ENCODE data around the gene DENND6B.
"Not testable (repeated sequence)": the region's sequence is repeated elsewhere in the genome, so short reads cannot be mapped to it uniquely, and the experiment has no call there.

Gene DENND6B

DNA sequence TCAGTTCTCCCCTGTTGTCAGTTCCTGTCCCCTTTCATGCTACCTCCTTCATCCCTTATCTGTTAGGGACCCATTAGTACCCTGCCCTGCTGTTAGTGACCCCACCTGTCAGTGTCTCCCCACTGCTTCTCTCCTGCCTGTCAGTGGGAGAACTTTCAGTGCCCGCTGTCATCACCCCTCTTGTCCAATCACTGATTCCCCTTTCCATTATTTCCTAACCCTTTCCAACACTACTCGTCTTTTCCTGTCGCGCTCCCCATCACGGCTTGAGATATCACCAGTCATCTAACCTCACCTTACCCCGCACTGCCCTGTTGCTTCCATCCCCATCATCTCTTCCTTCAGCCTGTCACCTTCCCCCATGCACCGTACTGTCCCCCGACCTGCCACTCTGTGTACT lies 20.3 kb upstream of the DENND6B start:
- no peaks in the 10 kb centered on the region for H3K27me3 Mint-ChIP-seq
- no peak overlapping the region for H3K27ac Mint-ChIP-seq
- no peaks in the 10 kb centered on the region for H3K9me3 Mint-ChIP-seq
- peaks cover 1% of the 10 kb centered on the region for H3K36me3 Mint-ChIP-seq (ENCODE audit: low read depth)
- no peak overlapping the region for H3K4me3 Mint-ChIP-seq
- DNase-seq (no peak), ATAC-seq (no peak)
- H3K4me1 Mint-ChIP-seq, result peaks cover 7% of the 10 kb centered on the region

DNA sequence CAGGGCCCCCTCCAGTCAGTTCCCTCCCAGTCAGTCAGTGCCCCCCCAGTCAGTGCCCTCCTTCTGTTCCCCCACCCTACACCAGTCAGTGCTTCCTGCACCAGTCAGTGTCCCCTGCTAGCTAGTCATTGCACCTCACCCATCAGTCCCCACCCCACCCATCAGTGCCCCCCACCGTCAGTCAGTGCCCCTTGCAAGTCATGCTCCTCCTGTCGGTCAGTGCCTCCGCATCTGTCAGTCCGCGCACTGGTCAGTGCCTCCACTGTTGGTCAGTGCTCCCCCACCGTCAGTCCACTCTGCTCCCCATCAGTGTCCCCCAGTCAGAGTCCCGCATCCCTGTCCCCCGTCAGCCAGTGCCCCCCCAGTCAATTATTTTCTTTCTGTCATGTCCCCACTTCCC lies 19.7 kb upstream of the DENND6B start:
- H3K36me3 Mint-ChIP-seq (ENCODE audit: low read depth), result peaks cover 1% of the 10 kb centered on the region
- no peak overlapping the region for H3K27ac Mint-ChIP-seq
- no peaks in the 10 kb centered on the region for H3K9me3 Mint-ChIP-seq
- no peaks in the 10 kb centered on the region for H3K27me3 Mint-ChIP-seq
- ATAC-seq (no peak), DNase-seq (no peak)
- peaks cover 10% of the 10 kb centered on the region for H3K4me1 Mint-ChIP-seq
- no peak overlapping the region for H3K4me3 Mint-ChIP-seq

DNA sequence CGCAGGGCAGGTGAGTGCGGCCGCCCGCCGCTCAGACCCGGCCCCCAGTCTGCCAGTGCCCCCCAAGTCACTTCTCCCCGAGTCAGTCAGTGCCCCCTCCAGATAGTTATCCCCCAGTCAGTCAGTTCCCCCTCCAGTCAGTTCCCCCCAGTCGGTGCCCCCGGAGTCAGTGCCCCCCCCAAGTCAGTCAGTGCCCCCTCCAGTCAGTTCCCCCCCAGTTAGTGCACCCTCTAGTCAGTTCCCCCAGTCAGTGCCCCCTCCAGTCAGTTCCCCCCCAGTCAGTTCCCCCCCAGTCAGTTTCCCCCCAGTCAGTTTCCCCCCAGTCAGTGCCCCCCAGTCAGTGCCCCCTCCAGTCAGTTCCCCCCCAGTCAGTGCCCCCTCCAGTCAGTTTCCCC lies 16.7 kb upstream of the DENND6B start:
- ATAC-seq (no peak), DNase-seq (peak; percentile 30)
- no peaks in the 10 kb centered on the region for H3K27me3 Mint-ChIP-seq
- peak overlapping the region; percentile 40 for H3K4me3 Mint-ChIP-seq
- H3K36me3 Mint-ChIP-seq (ENCODE audit: low read depth), result no peaks in the 10 kb centered on the region
- no peak overlapping the region for H3K27ac Mint-ChIP-seq
- H3K4me1 Mint-ChIP-seq, result peaks cover 12% of the 10 kb centered on the region
- no peaks in the 10 kb centered on the region for H3K9me3 Mint-ChIP-seq

DNA sequence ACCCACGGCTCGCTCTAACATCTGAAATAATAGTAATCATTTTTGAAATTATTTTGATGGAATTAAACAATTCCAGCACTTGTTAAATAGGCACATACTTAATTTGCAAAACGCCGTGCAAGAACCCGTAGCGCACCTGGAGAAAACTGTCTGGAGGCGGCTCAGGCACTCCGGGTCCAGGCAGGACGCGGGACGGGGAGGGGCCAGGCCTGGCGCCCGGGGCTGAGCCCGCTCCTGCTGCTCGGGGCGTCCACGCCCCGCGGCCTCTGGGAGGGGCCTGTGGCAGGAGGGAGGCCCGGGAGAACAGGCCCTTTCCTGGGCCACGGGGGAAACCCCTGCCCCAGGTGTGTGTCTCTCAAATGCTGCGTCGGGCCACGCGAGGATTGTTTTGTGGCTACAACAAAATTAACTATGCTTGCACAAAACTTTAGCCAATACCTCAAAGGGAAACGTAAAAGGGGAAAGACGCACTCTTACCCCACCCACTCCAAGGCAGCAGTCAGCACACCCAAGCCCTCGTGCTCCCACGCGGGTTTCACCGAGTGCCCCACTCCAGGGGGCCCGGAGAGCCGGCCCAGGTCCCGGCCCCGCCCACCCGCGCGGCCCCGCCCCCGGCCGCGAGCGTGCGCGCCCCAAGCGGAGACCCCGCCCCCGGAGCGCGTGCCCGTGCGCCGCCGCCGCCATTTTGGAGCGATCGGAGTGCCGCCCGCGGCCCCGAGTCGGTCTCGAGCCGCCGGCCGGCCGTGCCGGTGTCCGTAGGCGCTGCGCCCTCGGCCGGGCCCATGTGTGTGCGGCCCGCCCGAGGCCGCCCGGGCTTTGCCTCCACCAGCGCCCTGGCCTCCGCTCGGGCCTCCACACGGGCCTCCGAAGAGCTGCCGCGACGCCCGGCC lies 16.1 kb upstream of the DENND6B start, which contains the start of gene PPP6R2:
TSS of gene PPP6R2 (plus strand) at position 677 of the 890 bp plus-strand sequence. CDS start 50,582 bp downstream, outside the sequence.
- peak; percentile 92 for DNase-seq
- Mint-ChIP-seq H3K4me3 (peak within 1 kb of the TSS; percentile 78), H3K36me3 (ENCODE audit: low read depth) (no peaks in the 10 kb centered on the region), H3K4me1 (peaks cover 12% of the 10 kb centered on the region), H3K27ac (peak within 1 kb of the TSS; percentile 83), H3K9me3 (no peaks in the 10 kb centered on the region), H3K27me3 (no peaks in the 10 kb centered on the region)
- ATAC-seq, result peak; percentile 85

DNA sequence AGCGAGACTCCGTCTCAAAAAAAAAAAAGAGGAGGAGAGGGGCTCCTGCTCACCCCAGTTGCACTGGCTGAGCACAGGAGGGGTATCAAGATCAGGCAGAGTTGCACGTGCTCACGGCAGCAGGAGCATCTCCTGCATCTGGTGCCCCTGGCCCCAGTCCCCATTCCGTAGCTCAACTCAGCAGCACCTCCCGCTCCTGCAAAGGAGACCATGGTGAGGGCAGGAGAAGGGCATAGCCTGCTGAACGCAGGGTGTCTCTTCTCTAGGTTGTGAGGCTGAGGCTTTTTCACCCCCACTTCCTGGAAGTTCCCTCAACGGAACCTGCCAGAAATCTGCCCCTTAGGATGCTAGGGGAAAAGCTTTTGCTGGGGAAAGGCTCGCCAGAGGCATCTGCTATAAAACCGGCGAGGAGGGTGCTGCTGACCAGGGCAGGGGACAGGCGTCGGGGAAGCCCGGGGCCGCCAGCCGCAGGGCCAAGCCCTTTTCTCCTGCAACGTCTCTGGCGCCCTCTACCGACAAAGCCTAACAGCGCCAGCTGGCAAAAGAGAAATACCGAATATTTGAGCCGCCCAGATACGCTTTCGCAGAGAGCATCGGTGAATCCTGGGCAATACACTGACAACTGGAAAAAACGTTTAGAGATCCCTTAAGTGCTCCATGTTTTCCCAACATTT lies 15.3 kb upstream of the DENND6B start:
- ATAC-seq (peak; percentile 53), DNase-seq (peak; percentile 94)
- Mint-ChIP-seq H3K27me3 (no peaks in the 10 kb centered on the region), H3K36me3 (ENCODE audit: low read depth) (no peaks in the 10 kb centered on the region), H3K4me3 (peak overlapping the region; percentile 78), H3K27ac (peak overlapping the region; percentile 83), H3K4me1 (peaks cover 12% of the 10 kb centered on the region), H3K9me3 (no peaks in the 10 kb centered on the region)

DNA sequence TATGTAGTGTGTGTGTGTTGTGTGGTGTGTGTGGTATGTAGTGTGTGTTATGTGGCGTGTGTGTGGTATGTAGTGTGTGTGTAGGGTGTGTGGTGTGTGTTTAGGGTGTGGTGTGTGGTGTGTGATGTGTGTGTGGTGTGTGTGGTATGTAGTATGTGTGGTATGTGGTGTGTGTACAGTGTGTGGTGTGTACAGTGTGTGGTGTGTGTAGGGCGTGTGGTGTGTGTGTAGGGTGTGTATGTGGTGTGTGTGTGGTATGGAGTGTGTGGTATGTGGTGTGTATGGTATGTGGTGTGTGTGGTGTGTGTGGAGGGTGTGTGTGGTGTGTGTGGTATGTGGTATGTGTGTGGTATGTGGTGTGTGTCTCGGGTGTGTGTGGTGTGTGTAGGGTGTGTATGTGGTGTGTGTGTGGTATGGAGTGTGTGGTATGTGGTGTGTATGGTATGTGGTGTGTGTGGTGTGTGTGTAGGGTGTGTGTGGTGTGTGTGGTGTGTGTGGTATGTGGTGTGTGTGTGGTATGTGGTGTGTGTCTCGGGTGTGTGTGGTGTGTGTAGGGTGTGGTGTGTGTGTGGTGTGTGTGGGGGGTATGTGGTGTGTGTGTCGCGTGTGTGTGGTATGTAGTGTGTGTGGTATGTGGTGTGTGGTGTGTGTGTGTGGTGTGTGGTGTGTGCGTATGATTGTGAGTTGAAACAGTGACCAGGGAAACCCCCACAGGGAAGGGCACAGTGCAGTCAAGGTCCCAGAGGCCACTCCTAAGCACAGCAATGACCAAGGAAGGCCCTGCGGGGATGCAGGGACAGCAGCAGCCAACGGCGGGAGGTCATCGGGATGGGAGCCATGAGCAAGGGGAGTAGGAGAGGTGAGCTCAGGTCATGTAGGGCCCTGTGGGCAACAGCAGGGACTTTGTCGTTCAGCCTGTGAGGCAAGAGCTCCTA lies 13.4 kb upstream of the DENND6B start:
- no peaks in the 10 kb centered on the region for H3K27me3 Mint-ChIP-seq
- H3K4me1 Mint-ChIP-seq, result peaks cover 9% of the 10 kb centered on the region
- no peak for ATAC-seq
- H3K4me3 Mint-ChIP-seq, result no peak overlapping the region
- H3K9me3 Mint-ChIP-seq, result no peaks in the 10 kb centered on the region
- DNase-seq, result peak; percentile 18
- no peaks in the 10 kb centered on the region for H3K36me3 Mint-ChIP-seq (ENCODE audit: low read depth)
- no peak overlapping the region for H3K27ac Mint-ChIP-seq

DNA sequence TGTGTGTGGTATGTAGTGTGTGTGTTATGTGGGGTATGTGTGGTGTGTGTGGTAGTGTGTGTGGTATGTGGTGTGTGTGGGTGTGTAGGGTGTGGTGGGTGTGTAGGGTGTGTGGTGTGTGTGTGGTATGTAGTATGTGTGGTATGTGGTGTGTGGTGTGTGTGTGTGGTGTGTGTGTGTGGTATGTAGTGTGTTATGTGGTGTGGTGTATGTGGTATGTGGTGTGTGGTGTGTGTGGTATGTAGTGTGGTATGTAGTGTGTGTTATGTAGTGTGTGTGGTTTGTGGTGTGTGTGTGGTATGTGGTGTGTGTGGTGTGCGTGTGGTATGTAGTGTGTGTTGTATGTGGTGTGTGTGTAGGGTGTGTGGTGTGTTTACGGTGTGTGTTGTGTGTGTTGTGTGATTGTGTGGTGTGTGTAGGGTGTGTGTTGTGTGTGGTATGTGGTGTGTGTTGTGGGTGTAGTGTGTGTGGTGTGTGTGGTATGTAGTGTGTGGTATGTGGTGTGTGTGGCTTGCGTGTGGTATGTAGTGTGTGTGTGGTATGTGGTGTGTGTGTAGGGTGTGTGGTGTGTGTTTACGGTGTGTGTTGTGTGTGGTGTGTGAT lies 12.1 kb upstream of the DENND6B start:
- DNase-seq (no peak), ATAC-seq (no peak)
- Mint-ChIP-seq H3K27me3 (no peaks in the 10 kb centered on the region), H3K27ac (no peak overlapping the region), H3K4me3 (no peak overlapping the region), H3K9me3 (no peaks in the 10 kb centered on the region), H3K4me1 (peaks cover 9% of the 10 kb centered on the region), H3K36me3 (ENCODE audit: low read depth) (no peaks in the 10 kb centered on the region)

DNA sequence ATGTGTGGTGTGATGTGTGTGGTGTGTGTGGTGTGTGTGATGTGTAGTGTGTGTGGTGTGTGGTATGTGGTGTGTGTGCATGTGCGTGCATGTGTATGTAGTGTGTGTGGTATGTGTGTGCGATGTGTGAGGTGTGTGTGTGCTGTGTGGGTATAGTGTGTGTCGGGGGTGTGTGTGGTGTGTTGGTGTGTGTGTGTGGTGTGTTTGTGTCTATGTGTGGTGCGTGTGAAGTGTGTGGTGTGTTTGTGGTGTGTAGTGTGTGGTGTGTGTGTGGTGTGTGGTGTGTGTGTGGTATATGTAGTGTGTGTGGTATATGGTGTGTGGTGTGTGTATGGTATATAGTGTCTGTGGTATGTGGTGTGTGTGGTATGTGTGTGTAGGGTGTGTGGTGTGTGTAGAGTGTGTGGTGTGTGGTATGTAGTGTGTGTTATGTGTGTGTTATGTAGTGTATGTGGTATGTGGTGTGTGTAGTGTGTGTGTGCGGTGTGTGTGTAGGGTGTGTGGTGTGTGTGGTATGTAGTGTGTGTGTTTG lies 11.3 kb upstream of the DENND6B start:
- no peak for DNase-seq
- no peak overlapping the region for H3K27ac Mint-ChIP-seq

DNA sequence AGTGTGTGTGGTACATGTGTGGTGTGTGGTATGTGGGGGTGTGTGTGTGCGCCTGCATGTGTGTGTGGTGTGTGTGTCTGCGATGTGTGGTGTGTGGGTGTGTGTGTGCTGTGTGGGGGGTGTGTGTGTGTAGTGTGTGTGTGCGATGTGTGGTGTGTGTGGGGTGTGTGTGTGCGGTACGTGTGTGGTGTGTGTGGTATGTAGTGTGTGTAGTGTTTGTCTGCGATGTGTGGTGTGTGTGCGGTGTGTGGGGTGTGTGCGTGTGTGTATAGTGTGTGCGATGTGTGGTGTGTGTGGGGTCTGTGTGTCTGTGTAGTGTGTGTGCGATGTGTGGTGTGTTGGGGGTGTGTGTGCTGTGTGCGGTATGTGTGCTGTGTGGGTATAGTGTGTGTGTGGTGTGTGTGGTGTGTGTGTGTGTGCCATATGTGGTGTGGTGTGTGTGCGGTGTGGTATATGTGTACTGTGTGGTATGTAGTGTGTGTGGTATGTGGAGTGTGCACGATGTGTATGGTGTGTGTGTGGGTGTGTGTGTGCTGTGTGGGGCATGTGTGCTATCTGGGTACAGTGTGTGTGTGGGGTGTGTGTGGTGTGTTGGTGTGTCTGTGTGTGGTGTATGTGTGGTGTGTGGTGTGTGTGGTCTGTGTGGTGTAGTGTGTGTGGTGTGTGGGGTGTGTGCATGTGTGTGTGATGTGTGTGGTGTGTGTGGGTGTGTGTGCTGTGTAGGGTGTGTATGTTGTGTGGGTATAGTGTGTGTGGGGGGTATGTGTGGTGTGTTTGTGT lies 10.6 kb upstream of the DENND6B start:
- no peaks in the 10 kb centered on the region for H3K36me3 Mint-ChIP-seq (ENCODE audit: low read depth)
- H3K4me1 Mint-ChIP-seq, result peaks cover 8% of the 10 kb centered on the region
- H3K9me3 Mint-ChIP-seq, result no peaks in the 10 kb centered on the region
- no peak for DNase-seq
- no peak overlapping the region for H3K27ac Mint-ChIP-seq
- H3K4me3 Mint-ChIP-seq, result no peak overlapping the region
- ATAC-seq, result no peak
- H3K27me3 Mint-ChIP-seq, result no peaks in the 10 kb centered on the region

More for the DNA sequence above, 11.3 kb upstream of the DENND6B start:
- H3K9me3 Mint-ChIP-seq, result no peaks in the 10 kb centered on the region
- H3K4me3 Mint-ChIP-seq, result no peak overlapping the region
- H3K4me1 Mint-ChIP-seq, result peaks cover 9% of the 10 kb centered on the region
- no peaks in the 10 kb centered on the region for H3K27me3 Mint-ChIP-seq
- no peak for ATAC-seq
- no peaks in the 10 kb centered on the region for H3K36me3 Mint-ChIP-seq (ENCODE audit: low read depth)

DNA sequence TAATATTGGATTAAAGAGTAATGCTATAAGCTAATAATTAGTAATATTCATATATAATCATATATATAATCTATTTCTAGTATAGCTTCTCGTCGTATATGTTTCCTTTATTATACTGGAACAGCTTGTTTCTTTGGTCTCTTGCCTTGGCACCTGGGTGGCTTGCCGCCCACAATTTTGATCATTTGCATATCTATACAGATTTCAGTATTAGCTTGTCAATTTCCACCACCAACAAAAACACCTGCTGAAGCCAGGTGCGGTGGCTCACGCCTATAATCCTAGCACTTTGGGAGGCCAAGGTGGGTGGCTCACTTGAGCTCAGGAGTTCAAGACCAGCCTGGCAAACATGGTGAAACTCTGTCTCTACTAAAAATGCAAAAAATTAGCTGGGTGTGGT lies 7.6 kb upstream of the DENND6B start:
- H3K27ac Mint-ChIP-seq; H3K36me3 Mint-ChIP-seq (ENCODE audit: low read depth); DNase-seq; ATAC-seq; H3K9me3 Mint-ChIP-seq; H3K4me3 Mint-ChIP-seq; H3K27me3 Mint-ChIP-seq: not testable (repeated sequence)
- H3K4me1 Mint-ChIP-seq, result peaks cover 14% of the 10 kb centered on the region

DNA sequence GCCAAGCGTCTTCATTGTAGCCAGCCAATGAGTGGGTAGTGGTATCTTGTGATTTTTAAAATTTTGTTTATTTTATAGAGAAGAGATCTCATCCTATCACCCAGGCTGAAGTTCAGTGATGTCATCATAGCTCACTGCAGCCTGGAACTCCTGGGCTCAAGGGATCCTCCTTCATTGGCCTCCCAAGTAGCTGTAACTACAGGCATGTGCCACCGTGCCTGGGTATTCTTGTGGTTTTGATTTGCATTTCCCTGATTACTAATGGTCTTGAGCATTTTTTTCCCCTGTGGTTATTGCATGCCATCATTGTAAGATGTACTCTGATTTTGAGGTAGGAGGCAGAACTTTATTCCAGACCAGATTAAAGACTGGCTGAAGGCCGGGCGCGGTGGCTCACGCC lies 2.4 kb upstream of the DENND6B start:
- DNase-seq, result no peak
- peak overlapping the region; percentile 1 for H3K4me3 Mint-ChIP-seq
- ATAC-seq, result peak; percentile 50
- no peaks in the 10 kb centered on the region for H3K9me3 Mint-ChIP-seq
- peaks cover 28% of the 10 kb centered on the region for H3K4me1 Mint-ChIP-seq
- H3K27me3 Mint-ChIP-seq, result peaks cover 16% of the 10 kb centered on the region
- no peaks in the 10 kb centered on the region for H3K36me3 Mint-ChIP-seq (ENCODE audit: low read depth)
- no peak overlapping the region for H3K27ac Mint-ChIP-seq

DNA sequence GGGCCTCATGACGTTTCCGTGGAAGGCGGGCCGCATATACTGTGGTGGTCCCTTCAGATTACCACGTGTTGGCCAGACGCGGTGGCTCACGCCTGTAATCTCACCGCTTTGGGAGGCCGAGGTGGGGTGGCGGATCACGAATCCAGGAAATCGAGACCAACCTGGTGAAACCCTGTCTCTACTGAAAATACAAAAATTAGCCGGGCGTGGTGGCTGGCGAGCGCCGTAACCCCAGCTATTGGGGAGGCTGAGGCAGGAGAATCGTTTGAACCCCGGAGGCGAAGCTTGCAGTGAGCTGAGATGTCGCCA lies 853 bp upstream of the DENND6B start:
- no peak for ATAC-seq
- Mint-ChIP-seq H3K4me3 (peak overlapping the region; percentile 69), H3K27ac (peak overlapping the region; percentile 65), H3K9me3 (no peaks in the 10 kb centered on the region), H3K27me3 (peaks cover 16% of the 10 kb centered on the region), H3K36me3 (ENCODE audit: low read depth) (no peaks in the 10 kb centered on the region), H3K4me1 (peaks cover 28% of the 10 kb centered on the region)
- DNase-seq, result no peak

DNA sequence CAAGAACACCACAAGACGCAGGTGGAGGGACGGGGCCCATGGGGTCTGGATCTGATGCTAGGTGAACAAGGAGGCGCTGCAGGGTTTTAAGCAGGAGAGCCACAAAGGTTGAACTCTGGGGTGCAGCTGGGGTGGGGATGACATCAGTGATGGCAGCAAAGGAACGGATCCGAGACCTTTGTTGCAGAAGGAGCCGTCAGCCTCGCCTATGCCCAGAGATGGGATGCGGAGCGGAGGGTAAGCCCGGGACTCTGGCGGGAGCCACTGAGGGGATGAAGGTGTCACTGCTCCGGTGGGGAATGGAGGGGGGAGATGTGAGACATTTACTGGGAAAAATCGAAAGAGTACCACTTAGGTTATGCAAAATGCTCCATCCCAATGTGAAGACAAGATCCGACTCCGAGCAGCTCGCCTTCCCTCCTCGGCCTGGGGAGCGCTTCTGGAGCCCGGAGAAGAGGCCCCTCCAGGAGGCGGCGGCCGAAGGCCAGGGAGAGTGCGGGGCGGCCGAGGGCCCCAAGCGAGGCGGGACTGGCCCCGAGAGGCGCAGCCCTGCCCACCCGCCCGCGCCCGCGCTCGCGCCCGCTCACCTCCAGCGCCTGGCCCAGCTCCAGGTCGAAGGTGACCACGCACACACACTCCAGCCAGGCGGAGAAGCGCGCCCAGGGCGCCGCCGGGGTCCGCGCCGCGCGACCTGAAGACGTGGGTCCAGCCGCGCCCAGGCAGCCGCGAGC lies 422 bp downstream of the DENND6B start:
- ATAC-seq, result no peak
- H3K4me3 Mint-ChIP-seq, result peak overlapping the region; percentile 76

More for the DNA sequence above, 422 bp downstream of the DENND6B start:
- DNase-seq, result no peak
- Mint-ChIP-seq H3K9me3 (no peaks in the 10 kb centered on the region), H3K27me3 (peaks cover 16% of the 10 kb centered on the region), H3K27ac (peak overlapping the region; percentile 49), H3K36me3 (ENCODE audit: low read depth) (no peaks in the 10 kb centered on the region), H3K4me1 (peaks cover 28% of the 10 kb centered on the region)
